SH-SY5Y (cell line): ENCODE measurements around the gene KRT28.

ENCODE experiments used
- GATA2 ChIP-seq: IDR thresholded peaks from 2 replicates; pipeline ENCODE4 v1.6.1; 2011; ENCODE audit warnings: mild to moderate bottlenecking, low read depth, low read length
- GATA3 ChIP-seq: IDR thresholded peaks from 2 replicates; pipeline ENCODE4 v1.6.1; 2011; ENCODE audit warnings: low read depth, mild to moderate bottlenecking, low read length, moderate library complexity

- TF ChIP-seq GATA2 = no peak
- TF ChIP-seq GATA3 = no peak
Observed at GRCh38 chr17:40809721-40810421, 10.1 kb upstream of the KRT28 start.
